GM19328 (cell line): ENCODE data around the gene CPA3.

Experiments used
- ATAC-seq: cut with Tn5 transposase; IDR thresholded peaks from one replicate; pipeline ENCODE4 v1.9.1; 2021; ENCODE audit warnings: mild to moderate bottlenecking, moderate library complexity; ENCODE audit not compliant: unreplicated experiment

CPA3 gene, protein sequence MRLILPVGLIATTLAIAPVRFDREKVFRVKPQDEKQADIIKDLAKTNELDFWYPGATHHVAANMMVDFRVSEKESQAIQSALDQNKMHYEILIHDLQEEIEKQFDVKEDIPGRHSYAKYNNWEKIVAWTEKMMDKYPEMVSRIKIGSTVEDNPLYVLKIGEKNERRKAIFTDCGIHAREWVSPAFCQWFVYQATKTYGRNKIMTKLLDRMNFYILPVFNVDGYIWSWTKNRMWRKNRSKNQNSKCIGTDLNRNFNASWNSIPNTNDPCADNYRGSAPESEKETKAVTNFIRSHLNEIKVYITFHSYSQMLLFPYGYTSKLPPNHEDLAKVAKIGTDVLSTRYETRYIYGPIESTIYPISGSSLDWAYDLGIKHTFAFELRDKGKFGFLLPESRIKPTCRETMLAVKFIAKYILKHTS

GRCh38 chr3:148865049-148865448 lies at the start of gene CPA3:
CPA3 (plus strand) TSS chr3:148865296; CDS start chr3:148865308, 12 bp downstream.
- no peak for ATAC-seq

GRCh38 chr3:148815316-148816110 lies 49.6 kb upstream of the CPA3 start:
- no peak for ATAC-seq

DNA sequence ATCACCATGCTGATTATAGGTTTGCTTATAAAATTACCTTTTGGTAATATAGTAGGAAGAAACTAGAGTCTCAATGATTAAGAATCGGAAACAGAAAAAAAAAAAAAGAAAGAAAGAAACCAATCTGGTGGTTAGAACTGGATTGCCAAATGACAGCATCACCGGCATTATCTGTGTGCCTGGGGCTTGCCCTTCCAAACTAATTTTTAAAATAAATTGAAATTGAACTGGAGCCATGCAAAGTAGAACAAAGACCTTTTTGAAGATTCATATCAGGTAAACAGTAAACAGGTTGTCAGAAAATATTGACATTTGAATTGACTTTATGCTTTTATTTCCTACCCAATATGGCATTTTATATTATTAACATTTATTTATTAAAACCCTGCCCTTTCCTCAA lies 48.7 kb upstream of the CPA3 start:
- ATAC-seq = no peak

DNA sequence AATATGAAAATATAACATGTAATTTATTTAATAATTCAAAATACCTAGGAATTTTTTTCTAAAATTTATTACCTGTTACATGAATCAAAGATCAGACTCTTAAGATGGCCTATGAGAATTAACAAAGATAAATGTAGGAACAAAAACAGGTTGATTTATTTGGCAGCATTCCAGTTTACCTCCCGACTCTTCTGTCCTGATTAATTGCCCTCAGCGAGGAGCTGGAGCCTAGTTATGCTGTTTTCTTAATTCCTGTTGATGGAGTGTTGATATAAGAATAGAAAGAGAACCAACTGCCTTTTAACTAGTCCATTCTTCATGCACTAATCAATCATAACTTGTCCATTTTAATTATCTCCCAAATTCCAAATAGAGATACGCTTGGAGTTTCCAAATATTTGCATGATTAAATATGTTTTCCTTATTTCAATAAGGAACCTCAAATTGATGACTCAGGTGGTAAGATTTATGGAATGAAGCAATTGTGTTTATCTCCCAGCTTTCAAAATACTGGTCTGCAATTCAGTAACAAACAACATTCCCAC lies 48.0 kb upstream of the CPA3 start:
- no peak for ATAC-seq

DNA sequence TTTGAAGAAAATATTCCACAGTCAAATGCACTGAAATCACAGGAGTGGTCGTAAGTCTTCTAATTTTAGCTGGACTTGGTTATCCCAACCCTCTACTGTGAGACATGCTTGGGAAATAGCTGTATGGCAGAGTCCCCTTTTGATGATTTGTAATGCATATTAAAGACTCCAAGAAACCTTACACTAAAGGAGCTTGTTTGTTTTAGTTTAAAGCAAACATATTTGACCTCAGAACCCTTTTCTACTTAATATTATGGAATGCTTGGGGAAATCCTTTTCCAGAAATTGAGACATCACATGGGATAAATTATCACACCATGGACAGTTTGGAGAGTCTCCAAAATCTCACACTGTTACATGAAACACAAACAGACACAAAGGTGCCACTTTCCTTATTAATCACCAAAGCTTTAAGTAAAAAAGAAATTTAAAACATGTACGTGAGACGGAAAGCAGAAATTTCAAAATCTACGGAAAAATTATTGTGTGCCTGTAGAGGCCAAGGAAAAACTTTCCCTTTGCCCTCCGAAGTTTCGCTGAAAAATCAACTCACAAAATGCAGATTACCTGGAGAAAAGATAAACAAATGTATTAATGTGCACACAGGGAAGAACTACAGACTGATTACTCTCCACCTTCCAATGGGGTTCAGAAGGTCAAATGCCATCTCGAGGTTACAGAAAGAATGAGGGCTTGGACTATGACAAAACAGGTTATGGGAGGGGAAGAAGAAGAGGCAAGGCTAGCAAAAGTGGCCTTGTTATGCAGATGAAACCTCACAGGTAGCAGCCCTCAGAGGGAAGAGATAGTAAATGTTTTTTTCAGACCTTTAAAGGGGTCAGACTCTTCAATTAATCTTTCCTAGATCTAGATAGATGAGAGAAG lies 44.5 kb upstream of the CPA3 start:
- ATAC-seq = no peak

DNA sequence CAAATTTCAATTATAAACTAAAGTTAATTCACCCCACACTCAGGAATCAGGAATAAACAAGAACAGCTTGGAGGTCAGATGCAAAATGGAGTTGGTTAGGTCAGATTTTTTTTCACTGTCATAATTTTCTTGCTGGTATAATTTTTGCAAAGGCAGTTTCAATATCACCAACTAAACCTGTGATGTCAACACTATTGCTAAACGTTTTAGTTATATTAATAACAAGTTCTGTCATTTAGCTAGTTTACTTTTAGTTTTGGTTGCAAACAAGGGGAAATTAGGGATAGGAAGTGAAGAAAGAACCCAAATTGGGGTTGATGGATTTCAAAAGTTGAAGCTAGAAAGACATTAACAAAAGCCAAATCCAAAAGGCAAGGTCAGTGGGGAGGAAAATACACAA lies 42.1 kb upstream of the CPA3 start:
- ATAC-seq = no peak

- ATAC-seq = no peak
Measured at GRCh38 chr3:148825476-148825875, 39.6 kb upstream of the CPA3 start.

DNA sequence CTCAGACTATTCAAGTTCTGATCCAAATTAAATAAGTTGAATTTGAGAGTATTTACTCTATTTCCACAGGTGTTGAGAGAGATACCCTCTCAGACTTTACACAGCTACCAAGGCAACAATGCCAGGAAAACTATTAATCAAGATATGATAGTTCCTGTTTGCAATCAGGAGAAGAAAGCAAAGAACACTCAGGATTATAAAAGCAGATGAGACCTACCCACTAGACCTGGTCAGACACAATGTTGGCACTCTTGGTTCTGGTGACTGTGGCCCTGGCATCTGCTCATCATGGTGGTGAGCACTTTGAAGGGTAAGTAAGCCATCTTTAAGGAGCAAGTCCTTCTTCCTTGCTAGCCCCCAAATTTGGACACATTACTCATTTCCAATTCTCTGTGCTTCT lies 37.5 kb upstream of the CPA3 start, which contains the start of gene CPB1:
CPB1 (plus strand) TSS at position 227 of the 400 bp plus-strand sequence; CDS start at position 240, 13 bp downstream.
- no peak for ATAC-seq

DNA sequence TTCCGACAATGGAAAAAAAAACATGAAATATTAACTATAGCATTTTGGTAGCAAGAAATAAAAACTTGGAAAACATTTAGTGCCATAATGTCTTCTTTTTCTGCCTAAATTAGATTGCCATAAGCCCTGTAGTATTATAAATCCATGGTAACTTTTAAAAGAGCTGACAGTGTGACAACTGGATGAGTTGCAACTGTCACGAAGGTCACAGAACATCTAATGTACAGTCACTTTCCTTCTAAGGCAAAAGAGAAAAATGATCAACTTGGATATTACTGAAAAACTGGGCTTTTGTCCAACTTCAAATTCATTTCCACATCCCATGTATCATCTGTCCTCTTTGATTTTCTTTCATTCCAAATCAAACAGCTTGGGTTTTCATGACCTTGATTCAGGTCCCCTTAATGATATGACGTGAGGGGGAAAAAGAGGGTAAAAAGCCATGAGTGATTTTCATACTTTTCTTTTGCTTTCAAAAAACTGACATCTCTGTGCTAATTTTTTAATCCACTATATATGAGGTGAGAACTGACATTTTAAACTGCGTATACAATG lies 36.9 kb upstream of the CPA3 start:
- ATAC-seq = no peak

- no peak for ATAC-seq
Measured at GRCh38 chr3:148829926-148830325, 35.2 kb upstream of the CPA3 start.

- no peak for ATAC-seq
Measured at GRCh38 chr3:148833223-148833622, 31.9 kb upstream of the CPA3 start.

DNA sequence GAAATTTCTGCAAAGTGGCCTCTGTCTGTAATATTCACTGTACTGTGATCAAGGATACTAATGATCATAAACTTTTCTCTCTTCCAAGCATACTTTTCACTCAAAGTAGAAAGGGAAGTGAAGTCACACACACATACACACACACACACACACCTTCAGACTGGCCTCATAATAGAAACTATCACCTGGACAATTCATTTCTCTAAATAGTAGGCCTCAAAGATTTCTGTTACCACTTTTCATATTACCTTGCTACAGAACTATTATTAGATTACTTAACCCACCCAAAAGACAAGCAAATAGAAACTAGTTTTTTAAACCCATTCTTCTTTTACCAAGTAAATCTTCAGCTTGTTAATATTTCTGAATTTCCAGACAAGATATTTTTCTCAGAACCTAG lies 25.3 kb upstream of the CPA3 start:
- no peak for ATAC-seq

DNA sequence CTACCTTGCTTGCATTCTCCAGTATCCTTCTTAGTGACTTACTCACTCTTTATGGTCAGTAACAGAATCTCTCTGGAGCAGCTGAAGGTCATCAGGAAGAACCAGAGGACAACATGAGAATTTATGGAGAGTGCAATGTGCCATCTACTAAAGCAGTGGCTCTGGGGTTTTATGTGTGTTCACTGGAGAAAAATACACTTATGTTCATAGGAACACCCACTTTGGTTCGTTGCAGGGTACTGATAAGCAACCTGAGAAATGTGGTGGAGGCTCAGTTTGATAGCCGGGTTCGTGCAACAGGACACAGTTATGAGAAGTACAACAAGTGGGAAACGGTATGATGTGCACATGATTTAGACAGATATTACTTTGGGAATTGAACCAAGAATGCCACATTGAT lies 24.6 kb upstream of the CPA3 start:
- no peak for ATAC-seq

DNA sequence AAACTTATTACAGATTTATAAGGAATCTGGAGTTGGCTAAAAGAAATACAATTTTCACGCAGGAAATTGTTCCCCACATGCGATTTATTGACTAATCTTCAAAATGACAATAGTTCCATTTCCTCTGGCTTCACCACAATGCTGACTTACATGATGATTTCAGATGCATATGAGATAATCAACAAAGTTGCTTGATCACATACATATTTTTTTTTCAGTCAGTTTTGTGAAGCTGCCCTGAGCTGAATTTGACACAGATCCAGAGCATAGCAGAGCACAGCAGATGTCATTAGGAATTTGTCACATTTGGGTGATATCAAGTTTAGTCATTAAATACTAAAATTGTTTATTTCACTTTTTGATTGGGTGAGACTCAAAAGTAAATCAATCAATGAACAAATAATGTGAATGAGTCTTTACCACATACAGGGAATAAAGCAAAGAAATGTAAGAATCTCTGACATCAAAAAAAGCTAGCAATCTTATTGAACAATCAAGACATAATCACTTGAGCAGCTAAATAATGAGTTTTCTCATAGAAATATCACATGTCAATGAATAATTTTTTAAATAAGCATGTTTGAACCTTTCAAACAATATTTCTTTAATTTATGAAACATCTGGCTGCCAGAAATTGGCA lies 19.2 kb upstream of the CPA3 start:
- ATAC-seq = no peak

DNA sequence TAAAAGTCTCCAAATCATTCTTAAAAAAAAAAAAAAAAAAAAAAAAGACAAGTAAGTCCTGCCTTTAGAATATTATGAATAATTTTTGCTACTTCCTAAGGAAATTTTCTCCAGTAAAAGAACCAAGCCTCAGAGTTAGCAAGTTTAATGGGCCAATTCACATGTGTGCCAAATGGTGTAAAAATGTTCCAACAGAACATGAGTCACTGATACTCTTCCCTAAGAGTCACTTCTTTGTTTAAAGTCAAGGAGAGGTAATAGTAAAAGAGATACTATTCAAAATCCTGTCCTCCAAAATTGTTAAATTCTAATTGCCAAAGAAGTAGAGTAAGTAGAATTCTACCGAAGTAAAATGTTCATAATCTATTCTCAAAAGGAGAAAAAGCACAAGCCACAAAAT lies 17.7 kb upstream of the CPA3 start:
- ATAC-seq = no peak

GRCh38 chr3:148848410-148848809 lies 16.7 kb upstream of the CPA3 start:
- ATAC-seq = no peak

GRCh38 chr3:148852271-148852992 lies 12.7 kb upstream of the CPA3 start:
- ATAC-seq = no peak

- ATAC-seq = no peak
Measured at GRCh38 chr3:148853076-148853475, 12.0 kb upstream of the CPA3 start.

DNA sequence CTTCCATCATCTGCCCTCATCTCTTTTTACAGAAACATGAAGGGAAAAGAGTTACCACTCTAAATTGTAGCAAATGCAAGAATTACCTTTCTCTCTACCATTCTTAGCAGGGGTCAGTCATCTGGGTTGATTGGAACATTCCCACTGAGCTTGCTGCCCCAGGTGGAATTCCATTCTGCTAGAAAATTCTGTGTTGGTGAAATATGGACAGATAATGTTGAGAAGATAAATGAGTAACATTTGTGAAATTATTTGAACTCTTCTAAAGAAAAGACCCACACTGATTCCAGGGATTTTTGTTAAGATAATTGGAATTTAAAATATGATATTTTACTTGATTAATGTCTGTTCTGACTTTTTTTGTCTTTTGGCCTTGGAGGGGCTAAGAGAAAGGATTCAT lies 11.0 kb upstream of the CPA3 start:
- ATAC-seq = no peak
